SK-N-SH treated with all-trans-retinoic acid at 6 μM for 48 hours (cell line): ENCODE data around the gene RRP15.

Source experiments
- ATAC-seq: fragments of 200-7000 bp; cut with Tn5 transposase; 3 replicates; pipeline ENCODE4 v1.9.1; 2020; ENCODE audit warnings: mild to moderate bottlenecking, moderate library complexity
- ARNTL ChIP-seq: fragments of 450-650 bp; formaldehyde crosslinking; IDR thresholded peaks from 2 replicates; pipeline ENCODE4 v1.5.0; 2020; ENCODE audit warnings: low read depth, mild to moderate bottlenecking, moderate library complexity, borderline replicate concordance
- BACH2 ChIP-seq: fragments of 250-450 bp; sonication (Bioruptor Pico); IDR thresholded peaks from 2 replicates; pipeline ENCODE4 v1.9.0; 2021; ENCODE audit warnings: mild to moderate bottlenecking, borderline replicate concordance
- CREB5 ChIP-seq: fragments of 250-450 bp; sonication (Bioruptor Pico); IDR thresholded peaks from 2 replicates; pipeline ENCODE4 v1.5.1; 2020; ENCODE audit warnings: low read depth, mild to moderate bottlenecking, moderate library complexity
- CSDC2 ChIP-seq: fragments of 250-450 bp; sonication (Bioruptor Pico); IDR thresholded peaks from 2 replicates; pipeline ENCODE4 v1.5.0; 2020; ENCODE audit warnings: mild to moderate bottlenecking, moderate library complexity
- CSRNP3 ChIP-seq: fragments of 250-450 bp; sonication (Bioruptor Pico); IDR thresholded peaks from 2 replicates; pipeline ENCODE4 v1.5.1; 2021; ENCODE audit warnings: mild to moderate bottlenecking, moderate library complexity
- ESRRG ChIP-seq: fragments of 250-450 bp; sonication (Bioruptor Pico); IDR thresholded peaks from 2 replicates; pipeline ENCODE4 v1.6.1; 2021; ENCODE audit warnings: mild to moderate bottlenecking
- GLIS3 ChIP-seq: fragments of 250-450 bp; sonication (Bioruptor Pico); IDR thresholded peaks from 2 replicates; pipeline ENCODE4 v1.5.0; 2020; ENCODE audit warnings: mild to moderate bottlenecking, moderate library complexity
- ISL1 ChIP-seq: fragments of 250-450 bp; sonication (Bioruptor Pico); IDR thresholded peaks from 2 replicates; pipeline ENCODE4 v2.1.2; 2022; ENCODE audit warnings: mild to moderate bottlenecking, moderate library complexity
- OSR1 ChIP-seq: fragments of 250-450 bp; sonication (Bioruptor Pico); IDR thresholded peaks from 2 replicates; pipeline ENCODE4 v1.8.0; 2022; ENCODE audit warnings: moderate library complexity, mild to moderate bottlenecking, inconsistent platforms
- PATZ1 ChIP-seq: fragments of 250-450 bp; sonication (Bioruptor Pico); IDR thresholded peaks from 2 replicates; pipeline ENCODE4 v1.8.0; 2020; ENCODE audit warnings: mild to moderate bottlenecking, moderate library complexity, borderline replicate concordance
- POU6F1 ChIP-seq: fragments of 250-450 bp; sonication (Bioruptor Pico); IDR thresholded peaks from 2 replicates; pipeline ENCODE4 v1.8.0; 2021; ENCODE audit warnings: low read depth, mild to moderate bottlenecking, moderate library complexity, borderline replicate concordance
- PPARA ChIP-seq: fragments of 250-450 bp; sonication (Bioruptor Pico); IDR thresholded peaks from 2 replicates; pipeline ENCODE4 v1.5.0; 2020; ENCODE audit warnings: mild to moderate bottlenecking, borderline replicate concordance
- RARB ChIP-seq: fragments of 250-450 bp; sonication (Bioruptor Pico); IDR thresholded peaks from 2 replicates; pipeline ENCODE4 v1.8.0; 2021; ENCODE audit warnings: mild to moderate bottlenecking, moderate library complexity
- SNAI2 ChIP-seq: fragments of 250-450 bp; sonication (Bioruptor Pico); IDR thresholded peaks from 2 replicates; pipeline ENCODE4 v1.5.0; 2020; ENCODE audit warnings: mild to moderate bottlenecking, moderate library complexity
- TCF4 ChIP-seq: fragments of 250-450 bp; sonication (Bioruptor Pico); IDR thresholded peaks from 2 replicates; pipeline ENCODE4 v1.8.0; 2021; ENCODE audit warnings: mild to moderate bottlenecking, moderate library complexity, borderline replicate concordance
- TOX ChIP-seq: fragments of 250-450 bp; sonication (Bioruptor Pico); IDR thresholded peaks from 2 replicates; pipeline ENCODE4 v1.8.0; 2021; ENCODE audit warnings: mild to moderate bottlenecking, moderate library complexity, borderline replicate concordance
- TSHZ2 ChIP-seq: fragments of 250-450 bp; sonication (Bioruptor Pico); IDR thresholded peaks from 2 replicates; pipeline ENCODE4 v1.5.0; 2020; ENCODE audit warnings: mild to moderate bottlenecking, moderate library complexity
- ZC3H10 ChIP-seq: fragments of 250-450 bp; sonication (Bioruptor Pico); IDR thresholded peaks from 2 replicates; pipeline ENCODE4 v1.5.1; 2021; ENCODE audit warnings: mild to moderate bottlenecking, moderate library complexity
- ZFP3 ChIP-seq: fragments of 250-450 bp; sonication (Bioruptor Pico); IDR thresholded peaks from 2 replicates; pipeline ENCODE4 v1.5.0; 2020; ENCODE audit warnings: mild to moderate bottlenecking, moderate library complexity
- ZFP30 ChIP-seq: fragments of 450-650 bp; formaldehyde crosslinking; IDR thresholded peaks from 2 replicates; pipeline ENCODE4 v1.5.0; 2022; ENCODE audit warnings: mild to moderate bottlenecking, moderate library complexity
- ZNF565 ChIP-seq: fragments of 450-650 bp; formaldehyde crosslinking; conservative IDR thresholded peaks from 2 replicates; pipeline ENCODE4 v1.5.0; 2020; ENCODE audit warnings: low read depth, mild to moderate bottlenecking, moderate library complexity
- ZNF70 ChIP-seq: fragments of 450-650 bp; formaldehyde crosslinking; IDR thresholded peaks from 2 replicates; pipeline ENCODE4 v1.5.0; 2020; ENCODE audit warnings: mild to moderate bottlenecking, moderate library complexity
- ZNF8 ChIP-seq: fragments of 450-650 bp; formaldehyde crosslinking; IDR thresholded peaks from 2 replicates; pipeline ENCODE4 v1.5.0; 2020; ENCODE audit warnings: mild to moderate bottlenecking, moderate library complexity

The RRP15 gene

GRCh38 chr1:218377143-218377660 is 92.1 kb downstream of the RRP15 start:
- ATAC-seq: peak; percentile 83
- TF ChIP-seq TOX (CRISPR knock-in tag): peak; percentile 91; the same call in 1 of the 2 replicates
- TF ChIP-seq ZNF8 (CRISPR knock-in tag): no peak; the same call in 1 of the 2 replicates
- peak; percentile 84; the same call in 1 of the 2 replicates for TF ChIP-seq POU6F1 (CRISPR knock-in tag)
- TF ChIP-seq ISL1 (CRISPR knock-in tag): peak; percentile 79
- TF ChIP-seq OSR1 (CRISPR knock-in tag): no peak
- TF ChIP-seq ZC3H10 (CRISPR knock-in tag): peak; percentile 90
- TF ChIP-seq ZFP30 (CRISPR knock-in tag): no peak
- TF ChIP-seq RARB: peak; percentile 91
- TF ChIP-seq PATZ1: peak; percentile 92
- 0 out of 2 replicates have a peak, but pooled peaks have one; percentile 26 for TF ChIP-seq CSDC2 (CRISPR knock-in tag)

GRCh38 chr1:218380125-218380977 is 95.3 kb downstream of the RRP15 start:
- peak; percentile 75 for ATAC-seq

More at GRCh38 chr1:218380125-218380977, 95.3 kb downstream of the RRP15 start:
- no peak for TF ChIP-seq ZFP30 (CRISPR knock-in tag)
- TF ChIP-seq TOX (CRISPR knock-in tag): 0 out of 2 replicates have a peak, but pooled peaks have one; percentile 20
- TF ChIP-seq GLIS3 (CRISPR knock-in tag): no peak
- TF ChIP-seq ZC3H10 (CRISPR knock-in tag): no peak
- TF ChIP-seq RARB: no peak
- TF ChIP-seq SNAI2 (CRISPR knock-in tag): no peak
- no peak for TF ChIP-seq ZNF565 (CRISPR knock-in tag)
- no peak for TF ChIP-seq CREB5 (CRISPR knock-in tag)
- no peak for TF ChIP-seq PPARA
- TF ChIP-seq BACH2 (CRISPR knock-in tag): no peak
- TF ChIP-seq TSHZ2 (CRISPR knock-in tag): no peak
- peak; percentile 55; the same call in 1 of the 2 replicates for TF ChIP-seq PATZ1
- TF ChIP-seq OSR1 (CRISPR knock-in tag): no peak
- TF ChIP-seq TCF4: no peak; the same call in 1 of the 2 replicates
- peak; percentile 90 for TF ChIP-seq ISL1 (CRISPR knock-in tag)
- TF ChIP-seq ARNTL: no peak
- TF ChIP-seq ZNF8 (CRISPR knock-in tag): no peak
- TF ChIP-seq ZNF70 (CRISPR knock-in tag): no peak
- peak; percentile 52 for TF ChIP-seq POU6F1 (CRISPR knock-in tag)
- TF ChIP-seq CSDC2 (CRISPR knock-in tag): no peak; the same call in 1 of the 2 replicates
- peak; percentile 60; the same call in 1 of the 2 replicates for TF ChIP-seq ZFP3 (CRISPR knock-in tag)
- TF ChIP-seq CSRNP3 (CRISPR knock-in tag): no peak
- TF ChIP-seq ESRRG (CRISPR knock-in tag): no peak
